HCT116 (cell line): Measurements from ENCODE around the gene FBN1. TPM values are rescaled to one million over a fixed set of nuclear protein-coding genes. Genes with fewer than 3 reads are reported as not detected.

Experiments
- ATAC-seq: fragments of 200-7000 bp; cut with Tn5 transposase; 2 replicates; pipeline ENCODE4 v1.9.1; 2020; ENCODE audit warnings: mild to moderate bottlenecking, moderate library complexity
- BruUV-seq: library from RNA; stranded (reverse); fragments of 400-500 nt; replicated peaks from 2 replicates; lab custom pipeline; 2021; lab: Mats Ljungman, UMichigan
- CTCF ChIA-PET: fragments of 300-600 bp; sonication (Branson Sonifier 250); formaldehyde crosslinking; loops from one replicate; lab custom pipeline; 2021; ENCODE audit warnings: antibody characterized with exemption; lab: Charles Lee
- POLR2A ChIA-PET: fragments of 300-600, 350-600 bp; sonication (Branson Sonifier 250); formaldehyde crosslinking; loops from one replicate; lab custom pipeline; 2021; ENCODE audit warnings: antibody characterized with exemption; lab: Charles Lee
- RAD21 ChIA-PET, 2 experiments: fragments of 300-600 bp; sonication (Branson Sonifier 250); formaldehyde crosslinking; loops; one replicate each; lab custom pipeline; 2023; ENCODE audit warnings: low total read pairs in 2 of 2; ENCODE audit not compliant: uncharacterized antibody in 2 of 2, unreplicated experiment in 2 of 2, low non-redundant PET in 1 of 2; lab: Charles Lee
- DNase-seq: peaks from one replicate; pipeline ENCODE4 v3.0.0-alpha.2; 2010; ENCODE audit warnings: low read depth, low spot score
- H2AFZ ChIP-seq: fragments of 200-600 bp; shearing (Covaris generic), sonication (generic); 2 replicates; pipeline ENCODE4 v1.6.1; 2017; ENCODE audit warnings: low read depth, mixed run types, mixed read lengths, antibody characterized with exemption, low read length; ENCODE audit not compliant: poor library complexity, severe bottlenecking
- H3K27ac ChIP-seq: 2 replicates; pipeline ENCODE4 v1.5.1; 2012; ENCODE audit warnings: low read depth, low read length
- H3K27me3 ChIP-seq: fragments of 200-600 bp; sonication (generic); 2 replicates; pipeline ENCODE4 v1.6.1; 2016; ENCODE audit warnings: mixed run types, low read length, mixed read lengths; ENCODE audit not compliant: insufficient read depth
- H3K36me3 ChIP-seq, 2 experiments: fragments of 200-500 bp in 1 of 2; fragments of 200-600 bp in 1 of 2; sonication (Bioruptor generic) in 1 of 2; sonication (generic) in 1 of 2; 2 replicates each; pipeline versions ENCODE4 v1.5.1 to v1.6.1; 2014 to 2016; ENCODE audit warnings: low read length in 2 of 2, inconsistent platforms in 1 of 2, mixed read lengths in 1 of 2, mixed run types in 1 of 2; ENCODE audit not compliant: insufficient read depth in 2 of 2, control insufficient read depth in 1 of 2
- H3K4me1 ChIP-seq, 2 experiments: fragments of 200-600 bp in 1 of 2; sonication (generic) in 1 of 2; 2 replicates each; pipeline versions ENCODE4 v1.5.1 to v1.6.1; 2012 to 2017; ENCODE audit warnings: low read length in 2 of 2, inconsistent platforms in 1 of 2, mild to moderate bottlenecking in 1 of 2, mixed read lengths in 1 of 2, mixed run types in 1 of 2, moderate library complexity in 1 of 2; ENCODE audit not compliant: insufficient read depth in 2 of 2, control insufficient read depth in 1 of 2
- H3K4me2 ChIP-seq: fragments of 200-600 bp; sonication (generic); 2 replicates; pipeline ENCODE4 v1.6.1; 2017; ENCODE audit warnings: mixed run types, low read length, mixed read lengths
- H3K4me3 ChIP-seq, 2 experiments: fragments of 200-600 bp in 1 of 2; sonication (generic) in 1 of 2; replicated peaks in 1 of 2; 2 replicates each; pipeline ENCODE4 v1.5.1; 2011 to 2016; ENCODE audit warnings: low read length in 2 of 2, control low read depth in 1 of 2, low read depth in 1 of 2, mild to moderate bottlenecking in 1 of 2, mixed read lengths in 1 of 2, mixed run types in 1 of 2
- H3K79me2 ChIP-seq: fragments of 200-600 bp; sonication (generic); 2 replicates; pipeline ENCODE4 v1.6.1; 2017; ENCODE audit warnings: mild to moderate bottlenecking, mixed run types, low read length, moderate library complexity, mixed read lengths; ENCODE audit not compliant: insufficient read depth
- H3K9ac ChIP-seq: fragments of 200-600 bp; sonication (generic); 2 replicates; pipeline ENCODE4 v1.6.1; 2016; ENCODE audit warnings: low read length, mixed read lengths
- H3K9me2 ChIP-seq: fragments of 200-600 bp; sonication (generic), shearing (Covaris generic); 2 replicates; pipeline ENCODE4 v1.6.1; 2017; ENCODE audit warnings: mixed run types, mild to moderate bottlenecking, moderate library complexity; ENCODE audit not compliant: insufficient read depth
- H3K9me3 ChIP-seq, 2 experiments: fragments of 200-500 bp in 1 of 2; fragments of 200-600 bp in 1 of 2; sonication (Bioruptor generic) in 1 of 2; sonication (generic) in 1 of 2; 2 replicates each; pipeline ENCODE4 v1.6.1; 2014 to 2017; ENCODE audit warnings: low read length in 2 of 2, mixed read lengths in 2 of 2, inconsistent platforms in 1 of 2, low read depth in 1 of 2, mild to moderate bottlenecking in 1 of 2, mixed run types in 1 of 2, moderate library complexity in 1 of 2; ENCODE audit not compliant: control insufficient read depth in 1 of 2, insufficient read depth in 1 of 2
- H4K20me1 ChIP-seq: fragments of 200-600 bp; sonication (generic), shearing (Covaris generic); 2 replicates; pipeline ENCODE4 v1.6.1; 2017; ENCODE audit warnings: mixed run types, mild to moderate bottlenecking, moderate library complexity; ENCODE audit not compliant: insufficient read depth
- ATF3 ChIP-seq: IDR thresholded peaks from 2 replicates; pipeline ENCODE4 v1.6.1; 2012
- CTCF ChIP-seq, 3 experiments: fragments of 200-600 bp in 1 of 3; sonication (generic) in 1 of 3; IDR thresholded peaks in 2 of 3; conservative IDR thresholded peaks in 1 of 3; 2 replicates each; pipeline ENCODE4 v1.5.1; 2012 to 2017; ENCODE audit warnings: low read depth in 2 of 3, low read length in 2 of 3, antibody characterized with exemption in 1 of 3, borderline replicate concordance in 1 of 3, control low read depth in 1 of 3, mild to moderate bottlenecking in 1 of 3, mixed read lengths in 1 of 3, mixed run types in 1 of 3, moderate library complexity in 1 of 3; ENCODE audit not compliant: insufficient read depth in 1 of 3
- EGR1 ChIP-seq: IDR thresholded peaks from 2 replicates; pipeline ENCODE4 v1.6.1; 2012; ENCODE audit warnings: low read depth
- ELF1 ChIP-seq: IDR thresholded peaks from 2 replicates; pipeline ENCODE4 v1.6.1; 2012; ENCODE audit warnings: low read depth, borderline replicate concordance
- FOSL1 ChIP-seq: IDR thresholded peaks from 2 replicates; pipeline ENCODE4 v1.6.1; 2012; ENCODE audit warnings: low read depth
- JUND ChIP-seq: IDR thresholded peaks from 2 replicates; pipeline ENCODE4 v1.6.1; 2012
- MAX ChIP-seq: IDR thresholded peaks from 2 replicates; pipeline ENCODE4 v1.6.1; 2012
- POLR2AphosphoS5 ChIP-seq: IDR thresholded peaks from 2 replicates; pipeline ENCODE4 v1.6.1; 2011; ENCODE audit warnings: mild to moderate bottlenecking, low read depth, low read length, moderate library complexity
- SIN3A ChIP-seq: IDR thresholded peaks from 2 replicates; pipeline ENCODE4 v1.6.1; 2012; ENCODE audit warnings: low read depth
- SRF ChIP-seq: IDR thresholded peaks from 2 replicates; pipeline ENCODE4 v1.6.1; 2012; ENCODE audit warnings: low read depth
- TCF7L2 ChIP-seq: IDR thresholded peaks from 2 replicates; pipeline ENCODE4 v1.7.0; 2011; ENCODE audit warnings: borderline replicate concordance, inconsistent platforms; ENCODE audit not compliant: insufficient read depth, insufficient read length; ENCODE audit errors: extremely low read depth
- YY1 ChIP-seq: IDR thresholded peaks from 2 replicates; pipeline ENCODE4 v1.6.1; 2011; ENCODE audit warnings: low read length, low read depth, moderate library complexity, mild to moderate bottlenecking; ENCODE audit not compliant: insufficient replicate concordance; ENCODE audit errors: extremely low read depth
- ZBTB33 ChIP-seq: IDR thresholded peaks from 2 replicates; pipeline ENCODE4 v1.6.1; 2011; ENCODE audit warnings: mild to moderate bottlenecking, low read length, moderate library complexity; ENCODE audit not compliant: insufficient replicate concordance; ENCODE audit errors: extremely low read depth
- ZFX ChIP-seq: fragments of 450-650 bp; IDR thresholded peaks from 2 replicates; pipeline ENCODE4 v1.6.1; 2017
- intact Hi-C: fragments of 100-400 bp; cut with micrococcal nuclease; formaldehyde crosslinking; loops from 2 replicates; pipeline ENCODE4 v1.10.0; 2022
- total RNA-seq: library from RNA; stranded (reverse); gene quantifications from one replicate; pipeline ENCODE4 v1.2.1, GENCODE V29; 2021; ENCODE audit not compliant: unreplicated experiment

The FBN1 gene
- total RNA-seq, 1 experiment from 2014 or later, result 1.7 TPM

- CTCF ChIA-PET, result no interaction called here
- H2AFZ ChIP-seq, result no peak overlapping the region
- ATAC-seq, result no peak
- H3K36me3 ChIP-seq, result no peaks in the 10 kb centered on the region
- RAD21 ChIA-PET, result no interaction called here
- no peak overlapping the region for H3K4me2 ChIP-seq
- H4K20me1 ChIP-seq, result no peaks in the 10 kb centered on the region
- intact Hi-C loops, result no loop called here
- H3K79me2 ChIP-seq, result no peaks in the 10 kb centered on the region
- peaks cover 3 to 8% of the 10 kb centered on the region in 2 experiments for H3K4me1 ChIP-seq
- no peaks in the 10 kb centered on the region for H3K9me3 ChIP-seq
- no peak overlapping the region for H3K27ac ChIP-seq
- H3K9me2 ChIP-seq, result no peaks in the 10 kb centered on the region
- no peaks in the 10 kb centered on the region for H3K27me3 ChIP-seq
- DNase-seq, result no peak
- POLR2A ChIA-PET, result no interaction called here
- BruUV-seq, result no TSS peak
- TF ChIP-seq JUND, result no peak
- TF ChIP-seq TCF7L2, result no peak
- no peak for TF ChIP-seq ELF1
- no peak for TF ChIP-seq YY1
- no peak overlapping the region for H3K4me3 ChIP-seq
- H3K9ac ChIP-seq, result no peak overlapping the region
Measured at GRCh38 chr15:48465410-48465809, 180.1 kb downstream of the FBN1 start.

GRCh38 chr15:48463366-48463880, 182.1 kb downstream of the FBN1 start:
- no peak for DNase-seq

More at GRCh38 chr15:48463366-48463880, 182.1 kb downstream of the FBN1 start:
- H3K79me2 ChIP-seq, result no peaks in the 10 kb centered on the region
- peaks cover 20 to 26% of the 10 kb centered on the region in 2 experiments for H3K4me1 ChIP-seq
- ChIA-PET RAD21 (no interaction called here), CTCF (no interaction called here), POLR2A (no interaction called here)
- no peak overlapping the region for H3K27ac ChIP-seq
- H3K36me3 ChIP-seq, result no peaks in the 10 kb centered on the region
- no peak overlapping the region for H3K4me2 ChIP-seq
- no peaks in the 10 kb centered on the region for H4K20me1 ChIP-seq
- no peak overlapping the region for H2AFZ ChIP-seq
- no peaks in the 10 kb centered on the region for H3K9me3 ChIP-seq
- intact Hi-C loops, result no loop called here
- H3K9me2 ChIP-seq, result no peaks in the 10 kb centered on the region
- H3K4me3 ChIP-seq, result no peak overlapping the region
- no TSS peak for BruUV-seq
- TF ChIP-seq CTCF (IDR thresholded peaks at IDR 0.05 in 2 of 3, conservative IDR thresholded peaks at IDR 0.05 in 1 of 3; ENCODE audit: borderline replicate concordance in 1 of 3, insufficient read depth in 1 of 3, low read depth in 2 of 3, low read length in 2 of 3) (no peak), EGR1 (no peak), SRF (no peak), ATF3 (no peak), JUND (no peak), ZFX (no peak), POLR2AphosphoS5 (no peak), FOSL1 (no peak), SIN3A (no peak), ELF1 (no peak), ZBTB33 (no peak), MAX (no peak)
- no peaks in the 10 kb centered on the region for H3K27me3 ChIP-seq
- H3K9ac ChIP-seq, result no peak overlapping the region
- ATAC-seq, result no peak
